Measurements from ENCODE around the gene SNTN.

SNTN gene

GRCh38 chr3:63674586-63674985, 22.1 kb downstream of the SNTN start:
- no peak for DNase-seq (ENCODE audit: low spot score)

- no peak for DNase-seq (ENCODE audit: low spot score)
Measured at GRCh38 chr3:63679186-63679585, 26.7 kb downstream of the SNTN start.

- DNase-seq (ENCODE audit: low spot score) = no peak
Measured at GRCh38 chr3:63684081-63684480, 31.6 kb downstream of the SNTN start.

GRCh38 chr3:63685340-63685739, 32.9 kb downstream of the SNTN start:
- no peak for DNase-seq (ENCODE audit: low spot score)

GRCh38 chr3:63687278-63688225, 35.1 kb downstream of the SNTN start:
- no peak for DNase-seq (ENCODE audit: low spot score)

- DNase-seq (ENCODE audit: low spot score) = no peak
Measured at GRCh38 chr3:63689285-63689684, 36.8 kb downstream of the SNTN start.

- DNase-seq (ENCODE audit: low spot score) = no peak
Measured at GRCh38 chr3:63693351-63693750, 40.9 kb downstream of the SNTN start.

- no peak for DNase-seq (ENCODE audit: low spot score)
Measured at GRCh38 chr3:63705092-63705645, 52.7 kb downstream of the SNTN start.

- no peak for DNase-seq (ENCODE audit: low spot score)
Measured at GRCh38 chr3:63706321-63707085, 54.0 kb downstream of the SNTN start.

GRCh38 chr3:63707731-63708130, 55.3 kb downstream of the SNTN start:
- no peak for DNase-seq (ENCODE audit: low spot score)

- no peak for DNase-seq (ENCODE audit: low spot score)
Measured at GRCh38 chr3:63709576-63709975, 57.1 kb downstream of the SNTN start.

Data from D341Med (cell line).